NB4 (cell line): ENCODE data around the gene AANAT.

Experiments
- CTCF ChIP-seq: IDR thresholded peaks from one replicate; pipeline ENCODE4 v1.5.1; 2012; ENCODE audit warnings: low read depth, low read length
- MAX ChIP-seq: IDR thresholded peaks from 2 replicates; pipeline ENCODE4 v1.6.1; 2011; ENCODE audit warnings: low read depth, low read length
- POLR2A ChIP-seq: IDR thresholded peaks from 2 replicates; pipeline ENCODE4 v1.6.1; 2011; ENCODE audit warnings: mild to moderate bottlenecking; ENCODE audit not compliant: insufficient read length; ENCODE audit errors: extremely low read depth

- TF ChIP-seq CTCF (no peak), POLR2A (no peak), MAX (no peak)
These were observed 20.8 kb upstream of the AANAT start for GRCh38 chr17:76446449-76447231.
